Activated B cell treated with CpG ODN at 0.5 μM for 24 hours (primary cell): ENCODE measurements around the gene ORAI2. TPM values are rescaled to one million over a fixed set of nuclear protein-coding genes. Genes with fewer than 3 reads are reported as not detected.

Experiments used
- ATAC-seq: fragments of 200-7000 bp; cut with Tn5 transposase; one replicate; pipeline ENCODE4 v1.10.0; 2021; ENCODE audit warnings: low read depth, mild to moderate bottlenecking, moderate library complexity
- CTCF ChIA-PET: fragments of 350-600 bp; sonication (Branson Sonifier 250); formaldehyde crosslinking; loops from one replicate; lab custom pipeline; 2021; ENCODE audit warnings: antibody characterized with exemption; lab: Charles Lee
- POLR2A ChIA-PET: fragments of 350-600 bp; sonication (Branson Sonifier 250); formaldehyde crosslinking; loops from one replicate; lab custom pipeline; 2021; ENCODE audit warnings: antibody characterized with exemption; lab: Charles Lee
- DNase-seq: peaks from one replicate; pipeline ENCODE4 v3.0.0; 2022
- H3K27ac Mint-ChIP-seq: one replicate; pipeline ENCODE4 v1.8.0; 2020; ENCODE audit warnings: mixed read lengths
- H3K27me3 Mint-ChIP-seq: one replicate; pipeline ENCODE4 v1.8.0; 2021; ENCODE audit warnings: mixed read lengths
- H3K36me3 Mint-ChIP-seq: one replicate; pipeline ENCODE4 v1.8.0; 2021; ENCODE audit warnings: low read depth, mixed read lengths
- H3K4me1 Mint-ChIP-seq: one replicate; pipeline ENCODE4 v1.8.0; 2021; ENCODE audit warnings: mixed read lengths
- H3K4me3 Mint-ChIP-seq: one replicate; pipeline ENCODE4 v1.8.0; 2020; ENCODE audit warnings: mild to moderate bottlenecking, mixed read lengths
- H3K9me3 Mint-ChIP-seq: one replicate; pipeline ENCODE4 v1.8.0; 2020; ENCODE audit warnings: mixed read lengths
- intact Hi-C: fragments of 100-400 bp; cut with micrococcal nuclease; formaldehyde crosslinking; loops from one replicate; pipeline ENCODE4 v1.15.1; 2024
- total RNA-seq: library from RNA; stranded (reverse); gene quantifications from 2 replicates; pipeline ENCODE4 v1.2.3, GENCODE V29; 2022
- TF ChIP-seq, protein P1 (sequence below): fragments of 200-600 bp; IDR thresholded peaks from one replicate; pipeline ENCODE4 v1.8.0; 2022; ENCODE audit warnings: antibody characterized with exemption, mild to moderate bottlenecking

The ORAI2 gene
- total RNA-seq, 1 donor from 2014 or later: 184 TPM

DNA sequence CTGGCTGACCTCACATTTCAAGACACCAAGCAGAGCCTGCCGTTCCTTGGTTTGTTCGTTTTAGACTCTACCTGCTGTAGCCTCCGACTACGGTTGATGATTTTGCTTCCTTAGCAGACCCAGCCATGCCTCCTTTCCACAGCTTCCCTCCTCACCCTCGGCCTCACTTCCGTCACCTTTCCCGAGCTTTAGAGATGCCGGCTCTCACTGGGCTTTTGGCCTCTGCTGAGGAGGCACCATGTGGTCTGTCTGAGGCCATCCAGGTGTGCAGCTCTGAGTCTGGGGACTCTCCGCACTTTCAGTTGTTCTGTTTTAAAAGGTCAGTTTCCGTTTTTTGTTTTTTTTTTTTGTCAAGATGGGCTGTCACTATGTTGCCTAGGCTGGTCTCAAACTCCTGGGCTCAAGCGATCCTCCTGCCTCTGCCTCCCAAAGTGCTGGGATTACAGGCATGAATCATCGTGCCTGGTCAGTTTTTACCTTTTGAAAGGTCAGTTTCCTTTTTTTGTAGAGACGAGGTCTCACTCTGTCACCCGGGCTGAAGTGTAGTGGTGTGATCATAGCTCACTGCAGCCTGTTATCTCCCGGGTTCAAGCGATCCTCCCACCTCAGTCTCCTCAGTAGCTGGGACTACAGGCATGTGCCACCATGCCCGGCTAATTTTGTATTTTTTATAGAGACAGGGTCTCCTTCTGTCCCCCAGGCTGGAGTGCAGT lies 11.7 kb downstream of the ORAI2 start:
- peaks cover 63% of the 10 kb centered on the region for H3K36me3 Mint-ChIP-seq
- H3K9me3 Mint-ChIP-seq: no peaks in the 10 kb centered on the region
- CTCF ChIA-PET: interaction anchor here (1.4 to 9.9 kb wide), 2 partner anchors 29 to 37 kb away, joined by 4 to 219 read pairs; no protein-coding TSS in a partner anchor
- POLR2A ChIA-PET: interaction anchor here (0.6 to 16.7 kb wide), 6 partner anchors 9 to 138 kb away, joined by 3 to 886 read pairs (median 4); partner anchors contain the start of genes ORAI2 and PRKRIP1
- peak overlapping the region; percentile 99 for H3K27ac Mint-ChIP-seq
- no peaks in the 10 kb centered on the region for H3K27me3 Mint-ChIP-seq
- H3K4me1 Mint-ChIP-seq: peaks cover 64% of the 10 kb centered on the region
- H3K4me3 Mint-ChIP-seq: peak overlapping the region; percentile 82
- TF ChIP-seq, protein P1, sequence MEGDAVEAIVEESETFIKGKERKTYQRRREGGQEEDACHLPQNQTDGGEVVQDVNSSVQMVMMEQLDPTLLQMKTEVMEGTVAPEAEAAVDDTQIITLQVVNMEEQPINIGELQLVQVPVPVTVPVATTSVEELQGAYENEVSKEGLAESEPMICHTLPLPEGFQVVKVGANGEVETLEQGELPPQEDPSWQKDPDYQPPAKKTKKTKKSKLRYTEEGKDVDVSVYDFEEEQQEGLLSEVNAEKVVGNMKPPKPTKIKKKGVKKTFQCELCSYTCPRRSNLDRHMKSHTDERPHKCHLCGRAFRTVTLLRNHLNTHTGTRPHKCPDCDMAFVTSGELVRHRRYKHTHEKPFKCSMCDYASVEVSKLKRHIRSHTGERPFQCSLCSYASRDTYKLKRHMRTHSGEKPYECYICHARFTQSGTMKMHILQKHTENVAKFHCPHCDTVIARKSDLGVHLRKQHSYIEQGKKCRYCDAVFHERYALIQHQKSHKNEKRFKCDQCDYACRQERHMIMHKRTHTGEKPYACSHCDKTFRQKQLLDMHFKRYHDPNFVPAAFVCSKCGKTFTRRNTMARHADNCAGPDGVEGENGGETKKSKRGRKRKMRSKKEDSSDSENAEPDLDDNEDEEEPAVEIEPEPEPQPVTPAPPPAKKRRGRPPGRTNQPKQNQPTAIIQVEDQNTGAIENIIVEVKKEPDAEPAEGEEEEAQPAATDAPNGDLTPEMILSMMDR: no peak
- ATAC-seq (peak; percentile 51), DNase-seq (peak; percentile 38)
- intact Hi-C loops: loop anchor here (1.0 kb wide), 2 partner anchors 19 to 30 kb away; partner anchors contain the start of genes ALKBH4 and LRWD1

DNA sequence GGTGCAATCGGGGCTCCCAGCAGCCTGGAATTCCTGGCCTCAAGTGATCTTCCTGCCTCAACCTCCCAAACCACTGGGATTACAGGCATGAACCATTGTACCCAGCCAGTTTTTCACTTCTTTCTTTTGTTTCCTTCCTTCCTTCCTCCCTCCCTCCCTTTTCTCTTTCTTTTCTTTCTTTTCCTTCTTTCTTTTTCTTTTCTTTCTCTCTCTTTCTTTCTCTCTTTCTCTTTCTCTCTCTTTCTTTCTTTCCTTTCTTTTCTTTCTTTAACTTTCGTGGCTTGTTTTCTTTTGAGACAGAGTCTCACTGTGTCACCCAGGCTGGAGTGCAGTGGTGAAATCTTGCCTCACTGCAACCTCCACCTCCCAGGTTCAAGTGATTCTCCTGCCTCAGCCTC lies 12.3 kb downstream of the ORAI2 start:
- POLR2A ChIA-PET: interaction anchor here (1.0 to 16.7 kb wide), 3 partner anchors 11 to 50 kb away, joined by 3 to 886 read pairs (median 8); partner anchors contain the start of genes ORAI2 and PRKRIP1
- peak overlapping the region; percentile 82 for H3K4me3 Mint-ChIP-seq
- CTCF ChIA-PET: interaction anchor here (1.1 to 9.9 kb wide), 4 partner anchors 11 to 38 kb away, joined by 3 to 219 read pairs (median 4); no protein-coding TSS in a partner anchor
- DNase-seq (no peak), ATAC-seq (no peak)
- TF ChIP-seq, protein P1: no peak
- H3K27ac Mint-ChIP-seq: peak overlapping the region; percentile 99
- no peaks in the 10 kb centered on the region for H3K27me3 Mint-ChIP-seq
- H3K4me1 Mint-ChIP-seq: peaks cover 64% of the 10 kb centered on the region
- no peaks in the 10 kb centered on the region for H3K9me3 Mint-ChIP-seq
- intact Hi-C loops: loop anchor here (1.0 kb wide), 2 partner anchors 19 to 30 kb away; partner anchors contain the start of genes ALKBH4 and LRWD1
- H3K36me3 Mint-ChIP-seq: peaks cover 59% of the 10 kb centered on the region

DNA sequence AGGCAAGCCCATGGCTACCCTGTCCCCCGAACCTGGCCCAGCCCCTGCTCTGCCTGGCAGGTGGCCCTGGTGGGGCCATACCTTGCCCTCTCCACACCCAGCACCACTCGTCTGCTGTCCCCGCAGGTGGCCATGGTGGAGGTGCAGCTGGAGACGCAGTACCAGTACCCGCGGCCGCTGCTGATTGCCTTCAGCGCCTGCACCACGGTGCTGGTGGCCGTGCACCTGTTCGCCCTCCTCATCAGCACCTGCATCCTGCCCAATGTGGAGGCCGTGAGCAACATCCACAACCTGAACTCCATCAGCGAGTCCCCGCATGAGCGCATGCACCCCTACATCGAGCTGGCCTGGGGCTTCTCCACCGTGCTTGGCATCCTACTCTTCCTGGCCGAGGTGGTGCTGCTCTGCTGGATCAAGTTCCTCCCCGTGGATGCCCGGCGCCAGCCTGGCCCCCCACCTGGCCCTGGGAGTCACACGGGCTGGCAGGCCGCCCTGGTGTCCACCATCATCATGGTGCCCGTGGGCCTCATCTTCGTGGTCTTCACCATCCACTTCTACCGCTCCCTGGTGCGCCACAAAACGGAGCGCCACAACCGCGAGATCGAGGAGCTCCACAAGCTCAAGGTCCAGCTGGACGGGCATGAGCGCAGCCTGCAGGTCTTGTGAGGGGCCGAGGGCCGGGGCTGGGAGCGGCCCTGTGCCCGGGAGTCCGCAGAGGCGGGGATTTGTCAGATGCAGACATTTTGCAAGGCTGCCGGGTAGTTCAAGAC lies 13.2 kb downstream of the ORAI2 start:
- peaks cover 63% of the 10 kb centered on the region for H3K4me1 Mint-ChIP-seq
- DNase-seq: no peak

DNA sequence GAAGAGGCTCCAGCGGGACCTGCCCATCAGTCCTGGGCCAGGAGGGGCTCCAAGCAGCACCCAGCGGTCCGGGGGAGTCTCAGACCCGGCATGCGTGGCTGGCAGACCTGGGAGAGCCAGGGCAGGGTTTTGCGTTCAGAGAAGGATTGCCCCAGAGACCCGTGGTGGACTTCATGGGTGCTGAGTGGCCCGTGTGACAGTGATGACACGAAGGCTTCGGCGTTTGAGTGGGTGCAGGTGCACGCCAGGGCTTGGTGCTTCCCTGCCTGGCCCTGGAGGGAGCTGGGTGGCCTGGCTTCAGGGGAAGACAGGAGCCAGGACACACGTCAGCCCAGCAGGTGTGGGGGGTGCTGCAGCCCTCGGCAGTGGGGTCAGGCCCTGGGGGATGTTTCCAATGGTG lies 13.9 kb downstream of the ORAI2 start:
- ChIA-PET POLR2A (interaction anchor here (1.5 to 16.7 kb wide), 2 partner anchors 8 to 28 kb away, joined by 5 to 886 read pairs; partner anchors contain the start of gene ORAI2), CTCF (interaction anchor here (1.5 to 9.9 kb wide), 2 partner anchors 32 to 39 kb away, joined by 3 to 219 read pairs; no protein-coding TSS in a partner anchor)
- H3K4me3 Mint-ChIP-seq: no peak overlapping the region
- no peak overlapping the region for H3K27ac Mint-ChIP-seq
- ATAC-seq (no peak), DNase-seq (no peak)
- H3K27me3 Mint-ChIP-seq: no peaks in the 10 kb centered on the region
- H3K4me1 Mint-ChIP-seq: peaks cover 55% of the 10 kb centered on the region
- H3K9me3 Mint-ChIP-seq: no peaks in the 10 kb centered on the region
- TF ChIP-seq, protein P1: no peak
- intact Hi-C loops: no loop called here
- H3K36me3 Mint-ChIP-seq: peaks cover 51% of the 10 kb centered on the region

More for the DNA sequence above, 13.2 kb downstream of the ORAI2 start:
- intact Hi-C loops: no loop called here
- Mint-ChIP-seq H3K27ac (peak overlapping the region; percentile 99), H3K27me3 (no peaks in the 10 kb centered on the region), H3K36me3 (peaks cover 58% of the 10 kb centered on the region), H3K9me3 (no peaks in the 10 kb centered on the region), H3K4me3 (no peak overlapping the region)
- TF ChIP-seq, protein P1: no peak
- ATAC-seq: no peak
- POLR2A ChIA-PET: interaction anchor here (0.6 to 16.7 kb wide), 3 partner anchors 27 to 141 kb away, joined by 3 to 886 read pairs (median 8); partner anchors contain the start of genes ORAI2 and PRKRIP1
- CTCF ChIA-PET: interaction anchor here (1.1 to 9.9 kb wide), 3 partner anchors 12 to 39 kb away, joined by 3 to 219 read pairs (median 4); no protein-coding TSS in a partner anchor
